SK-N-SH treated with all-trans-retinoic acid at 6 μM for 48 hours (cell line): ENCODE results near the gene CAD.

Experiments
- CSDC2 ChIP-seq: fragments of 250-450 bp; sonication (Bioruptor Pico); IDR thresholded peaks from 2 replicates; pipeline ENCODE4 v1.5.0; 2020; ENCODE audit warnings: mild to moderate bottlenecking, moderate library complexity
- ESRRG ChIP-seq: fragments of 250-450 bp; sonication (Bioruptor Pico); IDR thresholded peaks from 2 replicates; pipeline ENCODE4 v1.6.1; 2021; ENCODE audit warnings: mild to moderate bottlenecking
- GLIS3 ChIP-seq: fragments of 250-450 bp; sonication (Bioruptor Pico); IDR thresholded peaks from 2 replicates; pipeline ENCODE4 v1.5.0; 2020; ENCODE audit warnings: mild to moderate bottlenecking, moderate library complexity
- RARB ChIP-seq: fragments of 250-450 bp; sonication (Bioruptor Pico); IDR thresholded peaks from 2 replicates; pipeline ENCODE4 v1.8.0; 2021; ENCODE audit warnings: mild to moderate bottlenecking, moderate library complexity
- SNAI2 ChIP-seq: fragments of 250-450 bp; sonication (Bioruptor Pico); IDR thresholded peaks from 2 replicates; pipeline ENCODE4 v1.5.0; 2020; ENCODE audit warnings: mild to moderate bottlenecking, moderate library complexity
- TCF4 ChIP-seq: fragments of 250-450 bp; sonication (Bioruptor Pico); IDR thresholded peaks from 2 replicates; pipeline ENCODE4 v1.8.0; 2021; ENCODE audit warnings: mild to moderate bottlenecking, moderate library complexity, borderline replicate concordance
- ZC3H10 ChIP-seq: fragments of 250-450 bp; sonication (Bioruptor Pico); IDR thresholded peaks from 2 replicates; pipeline ENCODE4 v1.5.1; 2021; ENCODE audit warnings: mild to moderate bottlenecking, moderate library complexity
- ZFP3 ChIP-seq: fragments of 250-450 bp; sonication (Bioruptor Pico); IDR thresholded peaks from 2 replicates; pipeline ENCODE4 v1.5.0; 2020; ENCODE audit warnings: mild to moderate bottlenecking, moderate library complexity
- ZNF8 ChIP-seq: fragments of 450-650 bp; formaldehyde crosslinking; IDR thresholded peaks from 2 replicates; pipeline ENCODE4 v1.5.0; 2020; ENCODE audit warnings: mild to moderate bottlenecking, moderate library complexity
- TF ChIP-seq, protein P1 (sequence below): fragments of 250-450 bp; sonication (Bioruptor Pico); IDR thresholded peaks from 2 replicates; pipeline ENCODE4 v1.8.0; 2020; ENCODE audit warnings: mild to moderate bottlenecking, moderate library complexity, borderline replicate concordance
- TF ChIP-seq, protein P2 (sequence below): fragments of 250-450 bp; sonication (Bioruptor Pico); IDR thresholded peaks from 2 replicates; pipeline ENCODE4 v1.5.1; 2021; ENCODE audit warnings: mild to moderate bottlenecking, moderate library complexity
- TF ChIP-seq, protein P3 (sequence below): fragments of 250-450 bp; sonication (Bioruptor Pico); IDR thresholded peaks from 2 replicates; pipeline ENCODE4 v1.5.1; 2020; ENCODE audit warnings: low read depth, mild to moderate bottlenecking, moderate library complexity

DNA sequence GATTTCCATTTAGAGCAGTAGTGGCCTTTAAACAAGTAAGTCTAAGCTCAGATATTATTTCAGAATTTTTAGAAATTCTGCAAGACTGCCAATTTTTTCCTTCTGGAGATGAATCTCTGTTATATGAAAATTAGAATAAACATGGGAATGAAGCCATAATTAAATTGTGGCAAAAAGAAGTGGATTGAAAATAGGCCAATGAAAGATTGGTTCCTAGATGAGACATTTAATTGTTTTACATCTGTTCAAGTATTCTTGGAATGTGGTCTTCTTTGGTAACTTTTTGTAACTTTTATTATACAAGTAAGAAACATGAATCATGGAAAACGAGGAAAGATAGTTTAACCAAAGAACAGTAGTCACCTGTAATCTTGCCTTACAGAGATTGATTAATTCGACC lies 10.3 kb downstream of the CAD start:
- TF ChIP-seq ZNF8 (CRISPR knock-in tag) (no peak), ZC3H10 (no peak), SNAI2 (CRISPR knock-in tag) (no peak), CSDC2 (CRISPR knock-in tag) (no peak), TCF4 (CRISPR knock-in tag) (no peak), RARB (CRISPR knock-in tag) (no peak), GLIS3 (CRISPR knock-in tag) (no peak), ZFP3 (CRISPR knock-in tag) (0 out of 2 replicates have a peak, but pooled peaks have one; percentile 38), ESRRG (CRISPR knock-in tag) (no peak)
- TF ChIP-seq, protein P1, sequence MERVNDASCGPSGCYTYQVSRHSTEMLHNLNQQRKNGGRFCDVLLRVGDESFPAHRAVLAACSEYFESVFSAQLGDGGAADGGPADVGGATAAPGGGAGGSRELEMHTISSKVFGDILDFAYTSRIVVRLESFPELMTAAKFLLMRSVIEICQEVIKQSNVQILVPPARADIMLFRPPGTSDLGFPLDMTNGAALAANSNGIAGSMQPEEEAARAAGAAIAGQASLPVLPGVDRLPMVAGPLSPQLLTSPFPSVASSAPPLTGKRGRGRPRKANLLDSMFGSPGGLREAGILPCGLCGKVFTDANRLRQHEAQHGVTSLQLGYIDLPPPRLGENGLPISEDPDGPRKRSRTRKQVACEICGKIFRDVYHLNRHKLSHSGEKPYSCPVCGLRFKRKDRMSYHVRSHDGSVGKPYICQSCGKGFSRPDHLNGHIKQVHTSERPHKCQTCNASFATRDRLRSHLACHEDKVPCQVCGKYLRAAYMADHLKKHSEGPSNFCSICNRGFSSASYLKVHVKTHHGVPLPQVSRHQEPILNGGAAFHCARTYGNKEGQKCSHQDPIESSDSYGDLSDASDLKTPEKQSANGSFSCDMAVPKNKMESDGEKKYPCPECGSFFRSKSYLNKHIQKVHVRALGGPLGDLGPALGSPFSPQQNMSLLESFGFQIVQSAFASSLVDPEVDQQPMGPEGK, result no peak; the same call in 1 of the 2 replicates
- TF ChIP-seq, protein P2, sequence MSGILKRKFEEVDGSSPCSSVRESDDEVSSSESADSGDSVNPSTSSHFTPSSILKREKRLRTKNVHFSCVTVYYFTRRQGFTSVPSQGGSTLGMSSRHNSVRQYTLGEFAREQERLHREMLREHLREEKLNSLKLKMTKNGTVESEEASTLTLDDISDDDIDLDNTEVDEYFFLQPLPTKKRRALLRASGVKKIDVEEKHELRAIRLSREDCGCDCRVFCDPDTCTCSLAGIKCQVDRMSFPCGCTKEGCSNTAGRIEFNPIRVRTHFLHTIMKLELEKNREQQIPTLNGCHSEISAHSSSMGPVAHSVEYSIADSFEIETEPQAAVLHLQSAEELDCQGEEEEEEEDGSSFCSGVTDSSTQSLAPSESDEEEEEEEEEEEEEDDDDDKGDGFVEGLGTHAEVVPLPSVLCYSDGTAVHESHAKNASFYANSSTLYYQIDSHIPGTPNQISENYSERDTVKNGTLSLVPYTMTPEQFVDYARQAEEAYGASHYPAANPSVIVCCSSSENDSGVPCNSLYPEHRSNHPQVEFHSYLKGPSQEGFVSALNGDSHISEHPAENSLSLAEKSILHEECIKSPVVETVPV (CRISPR knock-in tag), result no peak
- TF ChIP-seq, protein P3, sequence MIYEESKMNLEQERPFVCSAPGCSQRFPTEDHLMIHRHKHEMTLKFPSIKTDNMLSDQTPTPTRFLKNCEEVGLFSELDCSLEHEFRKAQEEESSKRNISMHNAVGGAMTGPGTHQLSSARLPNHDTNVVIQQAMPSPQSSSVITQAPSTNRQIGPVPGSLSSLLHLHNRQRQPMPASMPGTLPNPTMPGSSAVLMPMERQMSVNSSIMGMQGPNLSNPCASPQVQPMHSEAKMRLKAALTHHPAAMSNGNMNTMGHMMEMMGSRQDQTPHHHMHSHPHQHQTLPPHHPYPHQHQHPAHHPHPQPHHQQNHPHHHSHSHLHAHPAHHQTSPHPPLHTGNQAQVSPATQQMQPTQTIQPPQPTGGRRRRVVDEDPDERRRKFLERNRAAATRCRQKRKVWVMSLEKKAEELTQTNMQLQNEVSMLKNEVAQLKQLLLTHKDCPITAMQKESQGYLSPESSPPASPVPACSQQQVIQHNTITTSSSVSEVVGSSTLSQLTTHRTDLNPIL (CRISPR knock-in tag), result 0 out of 2 replicates have a peak, but pooled peaks have one; percentile 17
